Caco-2 (cell line): Measurements from ENCODE around the gene HBG1. TPM values are rescaled to one million over a fixed set of nuclear protein-coding genes. Genes with fewer than 3 reads are reported as not detected.

Experiments
- BruUV-seq: library from RNA; stranded (reverse); fragments of 400-500 nt; replicated peaks from 2 replicates; lab custom pipeline; 2021; lab: Mats Ljungman, UMichigan
- CTCF ChIA-PET: fragments of 300-600 bp; sonication (Branson Sonifier 250); formaldehyde crosslinking; loops from one replicate; lab custom pipeline; 2022; ENCODE audit warnings: antibody characterized with exemption; lab: Charles Lee
- POLR2A ChIA-PET: fragments of 300-600 bp; sonication (Branson Sonifier 250); formaldehyde crosslinking; loops from one replicate; lab custom pipeline; 2022; ENCODE audit warnings: antibody characterized with exemption; lab: Charles Lee
- DNase-seq, 2 experiments: peaks; one replicate each; pipeline versions ENCODE4 v3.0.0 to v3.0.0-alpha.2; 2020 to 2022
- H3K27me3 ChIP-seq: replicated peaks from 2 replicates; pipeline ENCODE4 v1.6.0; 2011; ENCODE audit warnings: low read length; ENCODE audit not compliant: control insufficient read depth, insufficient read depth
- H3K36me3 ChIP-seq: 2 replicates; pipeline ENCODE4 v1.5.1; 2011; ENCODE audit warnings: low read length; ENCODE audit not compliant: control insufficient read depth, insufficient read depth
- H3K4me1 ChIP-seq: fragments of 250-450 bp; sonication (Bioruptor Pico); 2 replicates; pipeline ENCODE4 v1.5.1; 2020; ENCODE audit warnings: mild to moderate bottlenecking
- H3K4me3 ChIP-seq: 2 replicates; pipeline ENCODE4 v1.5.1; 2011; ENCODE audit warnings: low read depth, mild to moderate bottlenecking, control low read depth, low read length
- H3K9me3 ChIP-seq: fragments of 250-450 bp; sonication (Bioruptor Pico); 2 replicates; pipeline ENCODE4 v1.5.1; 2020; ENCODE audit warnings: mild to moderate bottlenecking, moderate library complexity
- H3K27ac Mint-ChIP-seq: one replicate; pipeline ENCODE4 v1.8.0; 2022; ENCODE audit warnings: mixed read lengths; ENCODE audit not compliant: unreplicated experiment
- H3K27me3 Mint-ChIP-seq: one replicate; pipeline ENCODE4 v1.8.0; 2022; ENCODE audit warnings: mixed read lengths; ENCODE audit not compliant: insufficient read depth, unreplicated experiment
- H3K36me3 Mint-ChIP-seq: one replicate; pipeline ENCODE4 v1.8.0; 2022; ENCODE audit warnings: mild to moderate bottlenecking, mixed read lengths; ENCODE audit not compliant: insufficient read depth, unreplicated experiment
- H3K4me1 Mint-ChIP-seq: one replicate; pipeline ENCODE4 v1.8.0; 2022; ENCODE audit warnings: low read depth, mixed read lengths; ENCODE audit not compliant: unreplicated experiment
- H3K4me3 Mint-ChIP-seq: one replicate; pipeline ENCODE4 v1.8.0; 2022; ENCODE audit warnings: mild to moderate bottlenecking, moderate library complexity, mixed read lengths; ENCODE audit not compliant: unreplicated experiment
- H3K9me3 Mint-ChIP-seq: one replicate; pipeline ENCODE4 v1.8.0; 2022; ENCODE audit warnings: mixed read lengths; ENCODE audit not compliant: unreplicated experiment
- intact Hi-C: fragments of 100-400 bp; cut with micrococcal nuclease; formaldehyde crosslinking; loops from one replicate; pipeline ENCODE4 v1.10.0; 2022; ENCODE audit not compliant: unreplicated experiment
- total RNA-seq: library from RNA; stranded (reverse); gene quantifications from 2 replicates; pipeline ENCODE4 v1.2.3, GENCODE V29; 2022
- TF ChIP-seq, protein P1 (sequence below), 2 experiments: fragments of 200-600 bp in 1 of 2; IDR thresholded peaks; 1 replicate in 1 of 2; 2 replicates in 1 of 2; pipeline versions ENCODE4 v1.5.1 to v1.8.0; 2011 to 2022; ENCODE audit warnings: antibody characterized with exemption in 1 of 2, control low read depth in 1 of 2, inconsistent platforms in 1 of 2, low read depth in 1 of 2, low read length in 1 of 2, mild to moderate bottlenecking in 1 of 2, moderate library complexity in 1 of 2; ENCODE audit not compliant: insufficient read depth in 1 of 2, severe bottlenecking in 1 of 2, unreplicated experiment in 1 of 2

HBG1 gene
- total RNA-seq, 1 experiment from 2014 or later: not detected

DNA sequence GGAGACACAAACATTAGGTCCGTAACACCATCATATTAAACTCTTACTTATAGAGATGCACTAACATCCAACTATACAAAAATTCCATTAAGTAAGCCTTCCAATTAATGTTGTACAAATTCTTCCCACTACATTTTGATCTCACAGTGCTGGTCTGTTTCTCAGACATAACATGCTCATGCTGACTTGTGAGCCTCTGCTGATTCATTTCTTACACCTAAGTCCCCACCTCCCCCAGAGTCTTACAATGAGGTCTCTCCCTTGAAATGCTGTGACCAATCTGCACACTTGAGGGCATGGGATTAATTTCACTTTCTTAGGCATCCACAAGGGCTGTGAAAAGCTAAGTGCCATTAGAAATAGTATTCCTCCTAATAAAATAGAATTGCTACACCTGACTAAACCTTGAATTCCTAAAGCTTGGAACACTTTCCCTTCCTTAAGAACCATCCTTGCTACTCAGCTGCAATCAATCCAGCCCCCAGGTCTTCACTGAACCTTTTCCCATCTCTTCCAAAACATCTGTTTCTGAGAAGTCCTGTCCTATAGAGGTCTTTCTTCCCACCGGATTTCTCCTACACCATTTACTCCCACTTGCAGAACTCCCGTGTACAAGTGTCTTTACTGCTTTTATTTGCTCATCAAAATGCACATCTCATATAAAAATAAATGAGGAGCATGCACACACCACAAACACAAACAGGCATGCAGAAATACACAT, 2.0 kb downstream of the HBG1 start:
- no peak overlapping the region for H3K27ac Mint-ChIP-seq
- BruUV-seq: no TSS peak
- H3K27me3 ChIP-seq: no peaks in the 10 kb centered on the region
- DNase-seq: no peak
- H3K27me3 Mint-ChIP-seq: peaks cover 25% of the 10 kb centered on the region
- H3K36me3 ChIP-seq: no peaks in the 10 kb centered on the region
- no peaks in the 10 kb centered on the region for H3K4me1 Mint-ChIP-seq
- H3K36me3 Mint-ChIP-seq: no peaks in the 10 kb centered on the region
- H3K9me3 Mint-ChIP-seq: no peaks in the 10 kb centered on the region
- no peaks in the 10 kb centered on the region for H3K4me1 ChIP-seq
- no peaks in the 10 kb centered on the region for H3K9me3 ChIP-seq
- TF ChIP-seq, protein P1, sequence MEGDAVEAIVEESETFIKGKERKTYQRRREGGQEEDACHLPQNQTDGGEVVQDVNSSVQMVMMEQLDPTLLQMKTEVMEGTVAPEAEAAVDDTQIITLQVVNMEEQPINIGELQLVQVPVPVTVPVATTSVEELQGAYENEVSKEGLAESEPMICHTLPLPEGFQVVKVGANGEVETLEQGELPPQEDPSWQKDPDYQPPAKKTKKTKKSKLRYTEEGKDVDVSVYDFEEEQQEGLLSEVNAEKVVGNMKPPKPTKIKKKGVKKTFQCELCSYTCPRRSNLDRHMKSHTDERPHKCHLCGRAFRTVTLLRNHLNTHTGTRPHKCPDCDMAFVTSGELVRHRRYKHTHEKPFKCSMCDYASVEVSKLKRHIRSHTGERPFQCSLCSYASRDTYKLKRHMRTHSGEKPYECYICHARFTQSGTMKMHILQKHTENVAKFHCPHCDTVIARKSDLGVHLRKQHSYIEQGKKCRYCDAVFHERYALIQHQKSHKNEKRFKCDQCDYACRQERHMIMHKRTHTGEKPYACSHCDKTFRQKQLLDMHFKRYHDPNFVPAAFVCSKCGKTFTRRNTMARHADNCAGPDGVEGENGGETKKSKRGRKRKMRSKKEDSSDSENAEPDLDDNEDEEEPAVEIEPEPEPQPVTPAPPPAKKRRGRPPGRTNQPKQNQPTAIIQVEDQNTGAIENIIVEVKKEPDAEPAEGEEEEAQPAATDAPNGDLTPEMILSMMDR (IDR thresholded peaks at IDR 0.05; ENCODE audit: insufficient read depth in 1 of 2, low read depth in 1 of 2, low read length in 1 of 2, severe bottlenecking in 1 of 2, unreplicated experiment in 1 of 2): no peak
- ChIA-PET POLR2A (no interaction called here), CTCF (no interaction called here)
- H3K4me3 ChIP-seq: no peak overlapping the region
- no peak overlapping the region for H3K4me3 Mint-ChIP-seq
- intact Hi-C loops: no loop called here

DNA sequence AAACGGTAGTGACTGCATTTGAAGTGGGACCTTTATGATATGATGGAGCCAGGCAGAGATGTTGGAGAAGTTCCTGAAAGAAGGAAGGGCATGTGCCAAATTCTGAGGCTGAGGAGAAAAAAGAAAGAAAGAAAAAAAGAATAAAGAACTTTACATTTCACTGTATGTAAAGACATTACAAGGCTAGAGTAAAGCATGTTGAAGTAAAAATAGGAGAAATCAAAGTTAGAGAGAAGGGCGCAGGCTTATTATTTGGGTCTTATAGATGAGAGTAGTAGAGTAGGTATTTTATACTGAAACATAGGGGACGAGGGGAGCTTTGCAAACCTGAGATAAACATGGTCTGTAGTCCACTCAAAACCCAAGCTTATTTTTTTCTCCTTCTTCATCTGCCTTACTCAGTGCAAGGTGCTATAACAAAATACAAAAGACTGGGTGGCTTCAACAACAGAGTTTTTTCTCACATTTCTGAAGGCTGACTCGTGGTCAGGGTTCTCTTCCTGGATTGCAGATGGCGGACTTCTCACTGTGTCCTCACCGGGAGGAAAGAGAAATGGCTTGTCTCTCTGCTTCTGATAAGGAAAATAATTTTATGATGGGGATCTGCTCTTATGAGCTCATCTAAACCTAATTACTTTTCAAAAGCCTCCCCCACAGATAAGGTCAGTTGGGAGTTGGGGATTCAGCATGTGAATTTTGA, 2.7 kb downstream of the HBG1 start:
- Histone ChIP-seq H3K9me3 (no peaks in the 10 kb centered on the region), H3K27me3 (no peaks in the 10 kb centered on the region), H3K36me3 (no peaks in the 10 kb centered on the region), H3K4me1 (no peaks in the 10 kb centered on the region), H3K4me3 (no peak overlapping the region)
- Mint-ChIP-seq H3K36me3 (no peaks in the 10 kb centered on the region), H3K4me1 (no peaks in the 10 kb centered on the region), H3K27ac (no peak overlapping the region), H3K9me3 (no peaks in the 10 kb centered on the region), H3K4me3 (no peak overlapping the region), H3K27me3 (peaks cover 24% of the 10 kb centered on the region)
- DNase-seq: no peak
- no TSS peak for BruUV-seq
- intact Hi-C loops: no loop called here
- ChIA-PET POLR2A (no interaction called here), CTCF (no interaction called here)
- TF ChIP-seq, protein P1 (IDR thresholded peaks at IDR 0.05; ENCODE audit: insufficient read depth in 1 of 2, low read depth in 1 of 2, low read length in 1 of 2, severe bottlenecking in 1 of 2, unreplicated experiment in 1 of 2): no peak

GRCh38 chr11:5245155-5245554, 4.5 kb downstream of the HBG1 start:
- CTCF ChIA-PET: no interaction called here
- TF ChIP-seq, protein P1 (IDR thresholded peaks at IDR 0.05; ENCODE audit: insufficient read depth in 1 of 2, low read depth in 1 of 2, low read length in 1 of 2, severe bottlenecking in 1 of 2, unreplicated experiment in 1 of 2): no peak
- no peaks in the 10 kb centered on the region for H3K4me1 Mint-ChIP-seq
- no peaks in the 10 kb centered on the region for H3K36me3 Mint-ChIP-seq
- no peak overlapping the region for H3K27ac Mint-ChIP-seq
- Histone ChIP-seq H3K4me3 (no peak overlapping the region), H3K4me1 (no peaks in the 10 kb centered on the region), H3K9me3 (no peaks in the 10 kb centered on the region), H3K27me3 (no peaks in the 10 kb centered on the region), H3K36me3 (no peaks in the 10 kb centered on the region)
- peaks cover 20% of the 10 kb centered on the region for H3K27me3 Mint-ChIP-seq
- no TSS peak for BruUV-seq
- no peaks in the 10 kb centered on the region for H3K9me3 Mint-ChIP-seq
- no peak for DNase-seq
- intact Hi-C loops: no loop called here
- no peak overlapping the region for H3K4me3 Mint-ChIP-seq
- POLR2A ChIA-PET: no interaction called here
